Activated CD4-positive, CD25-positive, alpha-beta regulatory T cell (primary cell): ENCODE results near the gene SPZ1.
"Not testable (repeated sequence)": the region's sequence is repeated elsewhere in the genome, so short reads cannot be mapped to it uniquely, and the experiment has no call there.

Source experiments
- DNase-seq, 4 experiments: peaks; one replicate each; lab custom pipeline; 2025; lab: John Stamatoyannopoulos, UW

Gene SPZ1

GRCh38 chr5:80339116-80339515, 19.3 kb downstream of the SPZ1 start:
- DNase-seq, result no peak

GRCh38 chr5:80341016-80341775, 21.4 kb downstream of the SPZ1 start:
- DNase-seq, result no peak

GRCh38 chr5:80343067-80343466, 23.3 kb downstream of the SPZ1 start:
- DNase-seq, result no peak

- peak in 1 of 4 experiments; percentile 2 for DNase-seq
These were observed 26.3 kb downstream of the SPZ1 start for GRCh38 chr5:80346055-80346454.

- DNase-seq, result no peak
These were observed 28.4 kb downstream of the SPZ1 start for GRCh38 chr5:80348171-80348570.

- DNase-seq, result not testable (repeated sequence)
These were observed 31.2 kb downstream of the SPZ1 start for GRCh38 chr5:80351019-80351418.

- no peak for DNase-seq
These were observed 35.9 kb downstream of the SPZ1 start for GRCh38 chr5:80355686-80356085.

GRCh38 chr5:80357671-80358070, 37.9 kb downstream of the SPZ1 start:
- no peak for DNase-seq

- no peak for DNase-seq
These were observed 41.2 kb downstream of the SPZ1 start for GRCh38 chr5:80360914-80361444.

- no peak for DNase-seq
These were observed 45.1 kb downstream of the SPZ1 start for GRCh38 chr5:80364892-80365291.

GRCh38 chr5:80368661-80369480, 49.1 kb downstream of the SPZ1 start:
- no peak for DNase-seq

GRCh38 chr5:80369521-80369920, 49.7 kb downstream of the SPZ1 start:
- no peak for DNase-seq

GRCh38 chr5:80370390-80370789, 50.6 kb downstream of the SPZ1 start:
- no peak for DNase-seq
